Muscle layer of duodenum (tissue), 2 donors: ENCODE results near the gene VN1R4.
"Not testable (repeated sequence)": the region's sequence is repeated elsewhere in the genome, so short reads cannot be mapped to it uniquely, and the experiment has no call there.

Experiments
- H3K27ac ChIP-seq: one replicate; pipeline ENCODE4 v1.7.0; 2013; ENCODE audit warnings: mild to moderate bottlenecking, low read length
- H3K27me3 ChIP-seq: one replicate; pipeline ENCODE4 v1.7.0; 2013; ENCODE audit warnings: low read depth, mild to moderate bottlenecking, control low read depth, low read length
- H3K36me3 ChIP-seq, 2 donors: one replicate each; pipeline ENCODE4 v1.7.0; 2013; ENCODE audit warnings: low read length in 2 of 2, control low read depth in 1 of 2, mild to moderate bottlenecking in 1 of 2; ENCODE audit not compliant: insufficient read depth in 2 of 2, control insufficient read depth in 1 of 2
- H3K4me1 ChIP-seq, 2 donors: one replicate each; pipeline ENCODE4 v1.7.0; 2013; ENCODE audit warnings: low read length in 2 of 2, mild to moderate bottlenecking in 2 of 2, control low read depth in 1 of 2, moderate library complexity in 1 of 2; ENCODE audit not compliant: insufficient read depth in 2 of 2, control insufficient read depth in 1 of 2
- H3K4me3 ChIP-seq, 2 donors: one replicate each; pipeline ENCODE4 v1.7.0; 2013; ENCODE audit warnings: low read length in 2 of 2, low read depth in 1 of 2, mild to moderate bottlenecking in 1 of 2
- H3K9me3 ChIP-seq, 2 donors: one replicate each; pipeline ENCODE4 v1.7.0; 2013; ENCODE audit warnings: low read length in 2 of 2, control low read depth in 1 of 2, mild to moderate bottlenecking in 1 of 2; ENCODE audit not compliant: control insufficient read depth in 1 of 2
- donor health status: healthy.

VN1R4 gene

GRCh38 chr19:53267623-53268022, at the start of gene VN1R4:
Gene VN1R4, minus strand, starts transcription at chr19:53267723. Its CDS starts 58 bp downstream, at chr19:53267665.
- not testable (repeated sequence) for H3K36me3 ChIP-seq, H3K4me3 ChIP-seq, H3K27ac ChIP-seq, H3K4me1 ChIP-seq, H3K9me3 ChIP-seq, H3K27me3 ChIP-seq

- Histone ChIP-seq H3K9me3 (no peaks in the 10 kb centered on the region), H3K4me3 (no peak overlapping the region), H3K27me3 (no peaks in the 10 kb centered on the region), H3K27ac (no peak overlapping the region), H3K4me1 (peaks cover 0 to 7% of the 10 kb centered on the region in 2 donors), H3K36me3 (no peaks in the 10 kb centered on the region)
Measured at GRCh38 chr19:53311897-53312296, 44.4 kb upstream of the VN1R4 start.

GRCh38 chr19:53311044-53311443, 43.5 kb upstream of the VN1R4 start:
- Histone ChIP-seq H3K27me3 (no peaks in the 10 kb centered on the region), H3K4me1 (peaks cover 0 to 7% of the 10 kb centered on the region in 2 donors), H3K4me3 (no peak overlapping the region), H3K9me3 (no peaks in the 10 kb centered on the region), H3K36me3 (no peaks in the 10 kb centered on the region), H3K27ac (no peak overlapping the region)

- peaks cover 0 to 7% of the 10 kb centered on the region in 2 donors for H3K4me1 ChIP-seq
- peak overlapping the region in 1 of 2 donors; percentile 44 for H3K4me3 ChIP-seq
- no peaks in the 10 kb centered on the region for H3K27me3 ChIP-seq
- no peak overlapping the region for H3K27ac ChIP-seq
- no peaks in the 10 kb centered on the region for H3K36me3 ChIP-seq
- no peaks in the 10 kb centered on the region for H3K9me3 ChIP-seq
Measured at GRCh38 chr19:53308339-53308811, 40.9 kb upstream of the VN1R4 start.

GRCh38 chr19:53301341-53301740, 33.8 kb upstream of the VN1R4 start:
- H3K27ac ChIP-seq, H3K36me3 ChIP-seq, H3K27me3 ChIP-seq, H3K9me3 ChIP-seq, H3K4me3 ChIP-seq, H3K4me1 ChIP-seq: not testable (repeated sequence)

GRCh38 chr19:53294786-53295441, 27.4 kb upstream of the VN1R4 start:
- H3K27me3 ChIP-seq = no peaks in the 10 kb centered on the region
- peaks cover 12 to 39% of the 10 kb centered on the region in 2 donors for H3K9me3 ChIP-seq
- H3K4me3 ChIP-seq = peak overlapping the region in 1 of 2 donors; percentile 15
- no peaks in the 10 kb centered on the region for H3K4me1 ChIP-seq
- no peak overlapping the region for H3K27ac ChIP-seq
- H3K36me3 ChIP-seq = no peaks in the 10 kb centered on the region

GRCh38 chr19:53290758-53291549, 23.4 kb upstream of the VN1R4 start:
- no peaks in the 10 kb centered on the region for H3K27me3 ChIP-seq
- no peaks in the 10 kb centered on the region for H3K36me3 ChIP-seq
- H3K9me3 ChIP-seq = peaks cover 12 to 29% of the 10 kb centered on the region in 2 donors
- H3K27ac ChIP-seq = no peak overlapping the region
- H3K4me3 ChIP-seq = no peak overlapping the region
- H3K4me1 ChIP-seq = no peaks in the 10 kb centered on the region

GRCh38 chr19:53285087-53285486, 17.6 kb upstream of the VN1R4 start:
- Histone ChIP-seq H3K36me3 (no peaks in the 10 kb centered on the region), H3K4me3 (no peak overlapping the region)

GRCh38 chr19:53281947-53282346, 14.4 kb upstream of the VN1R4 start:
- not testable (repeated sequence) for H3K36me3 ChIP-seq, H3K27me3 ChIP-seq, H3K9me3 ChIP-seq, H3K4me3 ChIP-seq, H3K27ac ChIP-seq, H3K4me1 ChIP-seq

More at GRCh38 chr19:53285087-53285486, 17.6 kb upstream of the VN1R4 start:
- no peaks in the 10 kb centered on the region for H3K9me3 ChIP-seq
- H3K27me3 ChIP-seq = no peaks in the 10 kb centered on the region
- no peaks in the 10 kb centered on the region for H3K4me1 ChIP-seq
- H3K27ac ChIP-seq = no peak overlapping the region

- H3K4me1 ChIP-seq = no peaks in the 10 kb centered on the region
- H3K4me3 ChIP-seq = no peak overlapping the region
- H3K36me3 ChIP-seq = no peaks in the 10 kb centered on the region
- no peak overlapping the region for H3K27ac ChIP-seq
- no peaks in the 10 kb centered on the region for H3K9me3 ChIP-seq
- H3K27me3 ChIP-seq = no peaks in the 10 kb centered on the region
Measured at GRCh38 chr19:53275480-53275879, 8.0 kb upstream of the VN1R4 start.

GRCh38 chr19:53272044-53272443, 4.5 kb upstream of the VN1R4 start:
- Histone ChIP-seq H3K9me3 (no peaks in the 10 kb centered on the region), H3K4me1 (no peaks in the 10 kb centered on the region), H3K27ac (no peak overlapping the region), H3K27me3 (no peaks in the 10 kb centered on the region), H3K36me3 (no peaks in the 10 kb centered on the region), H3K4me3 (no peak overlapping the region)
